B cell (primary cell): ENCODE results near the gene KTI12.

Source experiments
- EZH2 ChIP-seq: IDR thresholded peaks from 2 replicates; pipeline ENCODE4 v1.6.1; 2012; ENCODE audit warnings: borderline replicate concordance, low read depth, mild to moderate bottlenecking, moderate library complexity, low read length; ENCODE audit not compliant: insufficient read depth, poor library complexity, severe bottlenecking
- TF ChIP-seq, protein P1 (sequence below): fragments of 200-600 bp; IDR thresholded peaks from one replicate; pipeline ENCODE4 v1.8.0; 2022; ENCODE audit warnings: antibody characterized with exemption, mild to moderate bottlenecking

- TF ChIP-seq, protein P1, sequence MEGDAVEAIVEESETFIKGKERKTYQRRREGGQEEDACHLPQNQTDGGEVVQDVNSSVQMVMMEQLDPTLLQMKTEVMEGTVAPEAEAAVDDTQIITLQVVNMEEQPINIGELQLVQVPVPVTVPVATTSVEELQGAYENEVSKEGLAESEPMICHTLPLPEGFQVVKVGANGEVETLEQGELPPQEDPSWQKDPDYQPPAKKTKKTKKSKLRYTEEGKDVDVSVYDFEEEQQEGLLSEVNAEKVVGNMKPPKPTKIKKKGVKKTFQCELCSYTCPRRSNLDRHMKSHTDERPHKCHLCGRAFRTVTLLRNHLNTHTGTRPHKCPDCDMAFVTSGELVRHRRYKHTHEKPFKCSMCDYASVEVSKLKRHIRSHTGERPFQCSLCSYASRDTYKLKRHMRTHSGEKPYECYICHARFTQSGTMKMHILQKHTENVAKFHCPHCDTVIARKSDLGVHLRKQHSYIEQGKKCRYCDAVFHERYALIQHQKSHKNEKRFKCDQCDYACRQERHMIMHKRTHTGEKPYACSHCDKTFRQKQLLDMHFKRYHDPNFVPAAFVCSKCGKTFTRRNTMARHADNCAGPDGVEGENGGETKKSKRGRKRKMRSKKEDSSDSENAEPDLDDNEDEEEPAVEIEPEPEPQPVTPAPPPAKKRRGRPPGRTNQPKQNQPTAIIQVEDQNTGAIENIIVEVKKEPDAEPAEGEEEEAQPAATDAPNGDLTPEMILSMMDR: no peak
- TF ChIP-seq EZH2: no peak
Measured at GRCh38 chr1:52041551-52042185, 8.1 kb upstream of the KTI12 start.
